ENCODE results near the gene SAYSD1.

SAYSD1 gene

DNA sequence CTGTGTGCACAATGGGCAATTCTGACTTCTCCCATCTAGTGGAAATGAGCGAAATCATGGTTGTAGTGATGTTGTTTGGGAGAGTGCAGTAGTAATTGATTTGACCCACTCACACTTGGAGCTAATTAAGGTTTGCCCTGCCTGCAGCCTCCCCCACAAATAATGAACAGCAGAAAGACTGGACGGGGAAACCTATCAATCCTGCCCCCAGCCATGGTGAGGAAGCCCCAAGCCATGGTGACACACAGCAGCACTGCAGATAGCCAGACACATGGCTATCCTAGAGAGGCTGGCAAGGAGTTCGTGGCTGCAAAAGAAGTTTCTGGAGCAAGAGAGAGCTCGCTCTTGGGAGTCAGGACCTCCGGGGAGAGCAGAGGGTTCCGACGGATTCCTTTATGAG is 27.8 kb downstream of the SAYSD1 start:
- TF ChIP-seq CTCF (IDR thresholded peaks at IDR 0.05; ENCODE audit: insufficient read depth, low read length, poor library complexity, severe bottlenecking), result no peak
- H3K4me3 ChIP-seq (replicated peaks; ENCODE audit: low read depth, low read length), result no peak overlapping the region
- H3K36me3 ChIP-seq (ENCODE audit: control insufficient read depth, insufficient read depth, low read length), result no peaks in the 10 kb centered on the region
- peaks cover 2% of the 10 kb centered on the region for H3K27me3 ChIP-seq (replicated peaks; ENCODE audit: control insufficient read depth, insufficient read depth, low read length)
- no peak for DNase-seq (ENCODE audit: extremely low read depth, insufficient read length)

GRCh38 chr6:39086711-39087110 is 28.3 kb downstream of the SAYSD1 start:
- no peak for DNase-seq (ENCODE audit: extremely low read depth, insufficient read length)
- Histone ChIP-seq H3K36me3 (ENCODE audit: control insufficient read depth, insufficient read depth, low read length) (no peaks in the 10 kb centered on the region), H3K4me3 (replicated peaks; ENCODE audit: low read depth, low read length) (no peak overlapping the region), H3K27me3 (replicated peaks; ENCODE audit: control insufficient read depth, insufficient read depth, low read length) (peaks cover 2% of the 10 kb centered on the region)
- no peak for TF ChIP-seq CTCF (IDR thresholded peaks at IDR 0.05; ENCODE audit: insufficient read depth, low read length, poor library complexity, severe bottlenecking)

GRCh38 chr6:39086294-39086693 is 28.7 kb downstream of the SAYSD1 start:
- TF ChIP-seq CTCF (IDR thresholded peaks at IDR 0.05; ENCODE audit: insufficient read depth, low read length, poor library complexity, severe bottlenecking), result no peak
- H3K36me3 ChIP-seq (ENCODE audit: control insufficient read depth, insufficient read depth, low read length), result no peaks in the 10 kb centered on the region
- H3K4me3 ChIP-seq (replicated peaks; ENCODE audit: low read depth, low read length), result no peak overlapping the region
- peaks cover 2% of the 10 kb centered on the region for H3K27me3 ChIP-seq (replicated peaks; ENCODE audit: control insufficient read depth, insufficient read depth, low read length)
- DNase-seq (ENCODE audit: extremely low read depth, insufficient read length), result peak; percentile 44

DNA sequence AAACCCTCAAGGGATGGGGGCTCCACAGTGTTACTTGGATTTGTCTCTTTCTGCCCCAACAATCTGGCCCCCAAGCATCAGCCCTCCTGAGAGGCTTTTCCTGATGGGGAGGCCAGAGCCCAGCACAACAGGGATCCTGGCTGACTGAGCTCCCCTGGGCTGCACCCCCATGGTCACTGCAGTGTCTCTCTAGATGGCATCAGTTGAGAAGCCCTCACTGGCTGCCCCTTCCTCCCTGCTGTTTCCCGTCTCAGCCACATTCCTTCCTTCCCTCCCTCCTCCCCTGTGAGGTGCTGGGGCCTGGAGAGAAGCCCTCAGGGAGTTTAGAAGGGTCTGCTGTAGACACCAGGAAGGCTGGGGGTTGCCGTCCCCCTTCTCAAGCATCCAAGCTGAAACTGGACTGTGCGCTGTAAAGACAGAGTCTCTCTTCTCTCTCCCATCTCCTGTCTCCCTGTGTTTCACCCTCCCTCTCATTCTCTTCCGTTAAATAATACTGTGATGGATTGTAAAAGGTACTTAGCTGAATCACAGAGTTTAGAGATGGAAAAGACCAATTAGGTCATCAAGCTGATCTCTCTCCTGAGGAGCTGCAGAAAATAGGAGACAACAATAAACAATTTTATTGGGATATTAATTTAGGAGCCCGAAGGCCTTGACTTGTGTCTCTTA is 29.7 kb downstream of the SAYSD1 start:
- TF ChIP-seq CTCF (IDR thresholded peaks at IDR 0.05; ENCODE audit: insufficient read depth, low read length, poor library complexity, severe bottlenecking), result no peak
- no peak for DNase-seq (ENCODE audit: extremely low read depth, insufficient read length)
- Histone ChIP-seq H3K36me3 (ENCODE audit: control insufficient read depth, insufficient read depth, low read length) (no peaks in the 10 kb centered on the region), H3K27me3 (replicated peaks; ENCODE audit: control insufficient read depth, insufficient read depth, low read length) (peaks cover 2% of the 10 kb centered on the region), H3K4me3 (replicated peaks; ENCODE audit: low read depth, low read length) (no peak overlapping the region)

DNA sequence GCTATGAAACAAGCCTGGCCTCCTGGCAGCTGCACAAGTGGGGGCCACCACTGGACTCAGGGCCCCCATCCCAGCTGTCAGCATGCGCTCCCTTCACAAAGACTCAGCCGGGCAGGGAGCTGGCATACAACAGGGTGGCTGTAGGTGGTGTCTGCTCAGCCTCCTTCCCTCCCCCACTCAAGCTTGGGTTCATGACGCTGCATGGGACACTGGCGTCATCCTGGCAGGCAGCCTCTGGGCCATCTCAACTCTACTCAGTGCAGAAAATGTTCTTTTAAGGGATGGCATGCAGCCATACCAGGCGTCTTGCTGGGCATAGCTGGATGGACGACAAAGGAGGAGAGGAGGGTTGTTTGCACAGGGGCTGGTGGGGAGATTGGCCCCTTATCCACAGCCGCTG is 30.5 kb downstream of the SAYSD1 start:
- no peak for TF ChIP-seq CTCF (IDR thresholded peaks at IDR 0.05; ENCODE audit: insufficient read depth, low read length, poor library complexity, severe bottlenecking)
- DNase-seq (ENCODE audit: extremely low read depth, insufficient read length), result no peak
- peaks cover 2% of the 10 kb centered on the region for H3K27me3 ChIP-seq (replicated peaks; ENCODE audit: control insufficient read depth, insufficient read depth, low read length)

GRCh38 chr6:39083231-39083634 is 31.8 kb downstream of the SAYSD1 start:
- no peak for DNase-seq (ENCODE audit: extremely low read depth, insufficient read length)
- no peaks in the 10 kb centered on the region for H3K36me3 ChIP-seq (ENCODE audit: control insufficient read depth, insufficient read depth, low read length)
- peaks cover 2% of the 10 kb centered on the region for H3K27me3 ChIP-seq (replicated peaks; ENCODE audit: control insufficient read depth, insufficient read depth, low read length)
- TF ChIP-seq CTCF (IDR thresholded peaks at IDR 0.05; ENCODE audit: insufficient read depth, low read length, poor library complexity, severe bottlenecking), result no peak
- no peak overlapping the region for H3K4me3 ChIP-seq (replicated peaks; ENCODE audit: low read depth, low read length)

More for the DNA sequence above, 30.5 kb downstream of the SAYSD1 start:
- Histone ChIP-seq H3K4me3 (replicated peaks; ENCODE audit: low read depth, low read length) (no peak overlapping the region), H3K36me3 (ENCODE audit: control insufficient read depth, insufficient read depth, low read length) (no peaks in the 10 kb centered on the region)
